GM23338 (cell line): ENCODE data around the gene NHLRC4. TPM values are rescaled to one million over a fixed set of nuclear protein-coding genes. Genes with fewer than 3 reads are reported as not detected.
"Not testable (repeated sequence)": the region's sequence is repeated elsewhere in the genome, so short reads cannot be mapped to it uniquely, and the experiment has no call there.

Experiments used
- ATAC-seq: fragments of 200-7000 bp; cut with Tn5 transposase; 3 replicates; pipeline ENCODE4 v1.9.1; 2020
- DNase-seq: peaks from one replicate; pipeline ENCODE4 v3.0.0-alpha.2; 2015; ENCODE audit warnings: low spot score
- H2AFZ ChIP-seq: fragments of 200-600 bp; sonication (generic); 2 replicates; pipeline ENCODE4 v1.8.0; 2016; ENCODE audit warnings: antibody characterized with exemption, mild to moderate bottlenecking, moderate library complexity
- H3F3A ChIP-seq: fragments of 200-600 bp; sonication (generic); replicated peaks from 2 replicates; pipeline ENCODE4 v1.8.0; 2017; ENCODE audit warnings: antibody characterized with exemption, mixed run types, low read depth
- H3K27ac ChIP-seq: fragments of 200-600 bp; sonication (generic); 2 replicates; pipeline ENCODE4 v1.6.1; 2016; ENCODE audit warnings: low read depth
- H3K27me3 ChIP-seq: fragments of 200-600 bp; sonication (generic); 2 replicates; pipeline ENCODE4 v1.8.0; 2016; ENCODE audit warnings: mild to moderate bottlenecking, mixed run types, moderate library complexity; ENCODE audit not compliant: insufficient read depth
- H3K36me3 ChIP-seq: fragments of 200-600 bp; sonication (generic); 2 replicates; pipeline ENCODE4 v1.8.0; 2016; ENCODE audit warnings: mild to moderate bottlenecking; ENCODE audit not compliant: insufficient read depth
- H3K4me1 ChIP-seq: fragments of 200-600 bp; sonication (generic); 2 replicates; pipeline ENCODE4 v1.8.0; 2016; ENCODE audit warnings: mild to moderate bottlenecking, moderate library complexity; ENCODE audit not compliant: insufficient read depth
- H3K4me2 ChIP-seq: fragments of 200-600 bp; sonication (generic); 2 replicates; pipeline ENCODE4 v1.7.1; 2017; ENCODE audit warnings: mixed run types
- H3K4me3 ChIP-seq: fragments of 200-600 bp; sonication (generic); 2 replicates; pipeline ENCODE4 v1.6.1; 2016; ENCODE audit warnings: mixed run types
- H3K79me2 ChIP-seq: fragments of 200-600 bp; sonication (generic); replicated peaks from 2 replicates; pipeline ENCODE4 v1.8.0; 2017; ENCODE audit warnings: mild to moderate bottlenecking; ENCODE audit not compliant: insufficient read depth
- H3K9me2 ChIP-seq: fragments of 200-600 bp; sonication (generic); 2 replicates; pipeline ENCODE4 v1.8.0; 2017; ENCODE audit not compliant: insufficient read depth
- H4K20me1 ChIP-seq: fragments of 200-600 bp; sonication (generic); replicated peaks from 2 replicates; pipeline ENCODE4 v1.8.0; 2017; ENCODE audit warnings: mild to moderate bottlenecking; ENCODE audit not compliant: insufficient read depth
- H3K27ac Mint-ChIP-seq: 2 replicates; pipeline ENCODE4 v1.8.0; 2020; ENCODE audit warnings: inconsistent platforms, mild to moderate bottlenecking, moderate library complexity, mixed read lengths
- H3K27me3 Mint-ChIP-seq: 3 replicates; pipeline ENCODE4 v1.8.0; 2022; ENCODE audit warnings: low read depth, mild to moderate bottlenecking, moderate library complexity, mixed read lengths, inconsistent platforms; ENCODE audit not compliant: insufficient read depth, poor library complexity
- H3K36me3 Mint-ChIP-seq: 3 replicates; pipeline ENCODE4 v1.8.0; 2021; ENCODE audit warnings: low read depth, mild to moderate bottlenecking, inconsistent platforms, moderate library complexity, mixed read lengths
- H3K4me1 Mint-ChIP-seq: 3 replicates; pipeline ENCODE4 v1.8.0; 2020; ENCODE audit warnings: mild to moderate bottlenecking, inconsistent platforms, mixed read lengths
- H3K4me3 Mint-ChIP-seq: 3 replicates; pipeline ENCODE4 v1.8.0; 2021; ENCODE audit warnings: moderate library complexity, mild to moderate bottlenecking, inconsistent platforms, mixed read lengths
- H3K9me3 Mint-ChIP-seq: 3 replicates; pipeline ENCODE4 v1.8.0; 2020; ENCODE audit warnings: moderate library complexity, mild to moderate bottlenecking, inconsistent platforms, mixed read lengths
- CREB1 ChIP-seq: fragments of 250-450 bp; sonication (Bioruptor Pico); IDR thresholded peaks from 2 replicates; pipeline ENCODE4 v1.5.0; 2020; ENCODE audit warnings: low read depth, mild to moderate bottlenecking, moderate library complexity
- EZH2 ChIP-seq: fragments of 200-600 bp; sonication (generic); IDR thresholded peaks from one replicate; pipeline ENCODE4 v1.8.0; 2017; ENCODE audit warnings: antibody characterized with exemption, mild to moderate bottlenecking, low read depth; ENCODE audit not compliant: unreplicated experiment
- EZH2phosphoT487 ChIP-seq: fragments of 200-600 bp; sonication (generic); IDR thresholded peaks from one replicate; pipeline ENCODE4 v1.8.1; 2018; ENCODE audit warnings: antibody characterized with exemption; ENCODE audit not compliant: unreplicated experiment
- REST ChIP-seq: IDR thresholded peaks from one replicate; pipeline ENCODE4 v1.6.1; 2018; ENCODE audit warnings: antibody characterized with exemption; ENCODE audit not compliant: unreplicated experiment
- ZNF462 ChIP-seq: fragments of 250-450 bp; sonication (Bioruptor Pico); IDR thresholded peaks from 2 replicates; pipeline ENCODE4 v1.5.0; 2020; ENCODE audit warnings: mild to moderate bottlenecking, moderate library complexity
- polyA plus RNA-seq: library from polyadenylated mRNA; unstranded; fragments of >200 nt; fragmentation: Nextera tagmentation; extraction: Ambion mirVana; gene quantifications from 2 replicates; pipeline ENCODE4 v1.2.1, GENCODE V29; 2016
- total RNA-seq: library from RNA; depleted of rRNA; stranded (reverse); fragments of >200 nt; shearing (Covaris generic); gene quantifications from 2 replicates; pipeline ENCODE4 v1.2.3, GENCODE V29; 2014

The NHLRC4 gene
- total and polyA plus RNA-seq, 2 experiments from 2014 or later: 0.47 to 0.80 TPM

GRCh38 chr16:596736-597060 is 29.9 kb downstream of the NHLRC4 start:
- Histone ChIP-seq H3K9me2 (no peaks in the 10 kb centered on the region), H3K4me2 (no peak overlapping the region), H4K20me1 (peaks cover 13% of the 10 kb centered on the region), H3K36me3 (no peaks in the 10 kb centered on the region), H3K79me2 (peaks cover 32% of the 10 kb centered on the region), H3K27ac (no peak overlapping the region), H2AFZ (no peak overlapping the region), H3K4me1 (no peaks in the 10 kb centered on the region), H3K4me3 (no peak overlapping the region), H3F3A (0 out of 2 replicates have a peak, but pooled peaks cover 3% of the 10 kb centered on the region), H3K27me3 (no peaks in the 10 kb centered on the region)
- no peak for DNase-seq
- H3K36me3 Mint-ChIP-seq: peaks cover 16% of the 10 kb centered on the region
- no peak overlapping the region for H3K27ac Mint-ChIP-seq
- no peak for TF ChIP-seq CREB1 (CRISPR knock-in tag)
- TF ChIP-seq REST: no peak
- TF ChIP-seq EZH2: no peak
- no peak for TF ChIP-seq ZNF462
- TF ChIP-seq EZH2phosphoT487: no peak
- peaks cover 18% of the 10 kb centered on the region for H3K27me3 Mint-ChIP-seq
- H3K4me1 Mint-ChIP-seq: peaks cover 2% of the 10 kb centered on the region; the same call in 1 of the 3 replicates
- H3K9me3 Mint-ChIP-seq: no peaks in the 10 kb centered on the region; the same call in 1 of the 3 replicates
- no peak overlapping the region for H3K4me3 Mint-ChIP-seq
- ATAC-seq: no peak

GRCh38 chr16:597655-598054 is 30.9 kb downstream of the NHLRC4 start:
- H3K79me2 ChIP-seq: peaks cover 37% of the 10 kb centered on the region
- H3K27ac ChIP-seq, H3K27me3 ChIP-seq, H3K4me2 ChIP-seq, H3K9me2 ChIP-seq, H4K20me1 ChIP-seq, ATAC-seq, H3K4me1 ChIP-seq, H3F3A ChIP-seq, H3K4me1 Mint-ChIP-seq, H3K36me3 ChIP-seq, H3K27ac Mint-ChIP-seq, DNase-seq, H2AFZ ChIP-seq, H3K4me3 ChIP-seq, H3K4me3 Mint-ChIP-seq, H3K9me3 Mint-ChIP-seq: not testable (repeated sequence)
- peaks cover 16% of the 10 kb centered on the region for H3K36me3 Mint-ChIP-seq
- H3K27me3 Mint-ChIP-seq: peaks cover 18% of the 10 kb centered on the region
